GM12878 (cell line): ENCODE results near the gene UBE2O. TPM values are rescaled to one million over a fixed set of nuclear protein-coding genes. Genes with fewer than 3 reads are reported as not detected.

Experiments
- ATAC-seq: fragments of 200-7000 bp; cut with Tn5 transposase; 3 replicates; pipeline ENCODE4 v1.9.1; 2020; ENCODE audit warnings: mild to moderate bottlenecking, moderate library complexity
- BruUV-seq: library from RNA; stranded (reverse); fragments of 400-500 nt; replicated peaks from 2 replicates; lab custom pipeline; 2021; lab: Mats Ljungman, UMichigan
- CTCF ChIA-PET: fragments of 300-600 bp; sonication (Branson Sonifier 250); formaldehyde crosslinking; extraction: SDS; loops from one replicate; lab custom pipeline; 2021; ENCODE audit warnings: inconsistent platforms; lab: Yijun Ruan, JAX
- POLR2A ChIA-PET: fragments of 350-600 bp; formaldehyde crosslinking; extraction: SDS; loops from one replicate; lab custom pipeline; 2021; ENCODE audit warnings: inconsistent platforms; lab: Charles Lee
- RAD21 ChIA-PET: fragments of 300-600 bp; sonication (Branson Sonifier 250); formaldehyde crosslinking; loops from one replicate; lab custom pipeline; 2023; ENCODE audit warnings: antibody characterized with exemption; ENCODE audit not compliant: unreplicated experiment; lab: Charles Lee
- SMC1A ChIA-PET: fragments of 300-600 bp; sonication (Branson Sonifier 250); formaldehyde crosslinking; loops from one replicate; lab custom pipeline; 2023; ENCODE audit not compliant: unreplicated experiment, uncharacterized antibody; lab: Charles Lee
- DNase-seq: peaks from one replicate; pipeline ENCODE4 v3.0.0-alpha.2; 2011; ENCODE audit warnings: low read depth, low spot score
- FAIRE-seq: peaks from 3 replicates; lab custom pipeline; 2011; peaks lifted over from hg19 to GRCh38; lab: Jason Lieb, UNC
- H2AFZ ChIP-seq: 2 replicates; pipeline ENCODE4 v1.6.0; 2011; ENCODE audit warnings: low read depth, low read length, control low read depth; ENCODE audit not compliant: control insufficient read depth
- H3K27ac ChIP-seq: 2 replicates; pipeline ENCODE4 v1.5.1; 2011; ENCODE audit warnings: control low read depth; ENCODE audit not compliant: control insufficient read depth, insufficient read depth
- H3K27me3 ChIP-seq, 2 experiments: replicated peaks in 1 of 2; 2 replicates each; pipeline versions ENCODE4 v1.6.0 to v1.6.1; 2011; ENCODE audit warnings: low read length in 1 of 2; ENCODE audit not compliant: control insufficient read depth in 2 of 2, insufficient read depth in 2 of 2
- H3K36me3 ChIP-seq, 2 experiments: 2 replicates each; pipeline ENCODE4 v1.5.1; 2011; ENCODE audit warnings: low read length in 1 of 2; ENCODE audit not compliant: control insufficient read depth in 2 of 2, insufficient read depth in 2 of 2
- H3K4me1 ChIP-seq: 2 replicates; pipeline ENCODE4 v1.6.1; 2011; ENCODE audit warnings: mild to moderate bottlenecking, low read length, moderate library complexity, mixed read lengths; ENCODE audit not compliant: control insufficient read depth, insufficient read depth
- H3K4me2 ChIP-seq: 2 replicates; pipeline ENCODE4 v1.6.0; 2011; ENCODE audit warnings: control low read depth; ENCODE audit not compliant: control insufficient read depth, insufficient read depth
- H3K4me3 ChIP-seq: fragments of 200-600 bp; sonication (generic); 2 replicates; pipeline ENCODE4 v1.5.1; 2016
- H3K79me2 ChIP-seq: 2 replicates; pipeline ENCODE4 v1.6.0; 2011; ENCODE audit warnings: low read length; ENCODE audit not compliant: control insufficient read depth, insufficient read depth
- H3K9ac ChIP-seq: 2 replicates; pipeline ENCODE4 v1.8.0; 2011; ENCODE audit warnings: low read length, control low read depth, mixed read lengths; ENCODE audit not compliant: control insufficient read depth, insufficient read depth
- H3K9me3 ChIP-seq: replicated peaks from 3 replicates; pipeline ENCODE4 v1.5.1; 2011; ENCODE audit warnings: mild to moderate bottlenecking, low read length; ENCODE audit not compliant: control insufficient read depth, insufficient read depth
- H4K20me1 ChIP-seq: 2 replicates; pipeline ENCODE4 v1.6.0; 2011; ENCODE audit not compliant: control insufficient read depth, insufficient read depth
- ATF7 ChIP-seq: fragments of 450-650 bp; IDR thresholded peaks from 2 replicates; pipeline ENCODE4 v1.6.1; 2016; ENCODE audit warnings: low read depth, mild to moderate bottlenecking
- HDAC6 ChIP-seq: fragments of 200-600 bp; sonication (generic); IDR thresholded peaks from one replicate; pipeline ENCODE4 v1.8.0; 2017; ENCODE audit warnings: antibody characterized with exemption; ENCODE audit not compliant: unreplicated experiment
- KAT2A ChIP-seq: conservative IDR thresholded peaks from 2 replicates; pipeline ENCODE4 v1.6.1; 2011; ENCODE audit warnings: low read depth, low read length; ENCODE audit not compliant: control insufficient read depth
- KDM1A ChIP-seq: fragments of 200-600 bp; sonication (generic); IDR thresholded peaks from 2 replicates; pipeline ENCODE4 v1.6.1; 2016; ENCODE audit warnings: borderline replicate concordance
- NR2C2 ChIP-seq: IDR thresholded peaks from 2 replicates; pipeline ENCODE4 v1.6.1; 2011; ENCODE audit warnings: borderline replicate concordance, low read depth; ENCODE audit not compliant: control insufficient read depth, insufficient read length
- SUPT20H ChIP-seq: IDR thresholded peaks from 2 replicates; pipeline ENCODE4 v1.6.1; 2011; ENCODE audit warnings: low read depth, mild to moderate bottlenecking, low read length, moderate library complexity, borderline replicate concordance; ENCODE audit not compliant: control insufficient read depth
- ZNF207 ChIP-seq: fragments of 450-650 bp; IDR thresholded peaks from 2 replicates; pipeline ENCODE4 v1.6.1; 2014; ENCODE audit warnings: antibody characterized with exemption, mild to moderate bottlenecking, borderline replicate concordance
- ZSCAN29 ChIP-seq: fragments of 450-650 bp; IDR thresholded peaks from 2 replicates; pipeline ENCODE4 v1.6.1; 2017; ENCODE audit warnings: mild to moderate bottlenecking, moderate library complexity
- ZZZ3 ChIP-seq: IDR thresholded peaks from 2 replicates; pipeline ENCODE4 v1.6.1; 2011; ENCODE audit warnings: low read depth; ENCODE audit not compliant: control insufficient read depth, insufficient read length
- WGBS: methylation state at CpG from one replicate; pipeline ENCODE4 v1.1.6; 2016; ENCODE audit warnings: low lambda C conversion rate; ENCODE audit not compliant: insufficient replicate concordance, insufficient coverage; ENCODE audit errors: missing lambda C conversion rate; 5-methylcytosine and 5-hydroxymethylcytosine counted together
- in situ Hi-C: fragments of 300-500 bp; cut with MboI; formaldehyde crosslinking; loops from 9 replicates; pipeline ENCODE4 v1.14.3; 2018; ENCODE audit warnings: mixed read lengths
- intact Hi-C: fragments of 100-400 bp; cut with micrococcal nuclease; formaldehyde crosslinking; loops from one replicate; pipeline ENCODE4 v1.14.2; 2022; ENCODE audit not compliant: unreplicated experiment
- polyA plus RNA-seq, 11 experiments: library from polyadenylated mRNA; depleted of rRNA in 4 of 11; unstranded in 6 of 11; stranded (reverse) in 5 of 11; fragments of >200 nt; fragmentation: Nextera tagmentation in 4 of 11; fragmentation: Illumina TruSeq in 1 of 11; extraction: Ambion mirVana in 4 of 11; extraction: Trizol in 1 of 11; gene quantifications; 1 replicate in 1 of 11; 2 replicates in 10 of 11; pipeline versions ENCODE4 v1.2.1 to v1.2.3, GENCODE V29; 2011 to 2016; ENCODE audit warnings: inconsistent platforms in 2 of 11, missing spikeins in 2 of 11, low read depth in 1 of 11
- total RNA-seq, 4 experiments: library from RNA; depleted of rRNA in 3 of 4; stranded (reverse); fragments of >200 nt in 3 of 4; fragmentation: Illumina TruSeq in 1 of 4; extraction: Trizol in 1 of 4; gene quantifications; 2 replicates each; pipeline versions ENCODE4 v1.2.1 to v1.2.3, GENCODE V29; 2013 to 2021
- TF ChIP-seq, protein P1 (sequence below): fragments of 450-650 bp; IDR thresholded peaks from 2 replicates; pipeline ENCODE4 v1.6.1; 2018; ENCODE audit warnings: borderline replicate concordance, mild to moderate bottlenecking; ENCODE audit not compliant: partially characterized antibody
- TF ChIP-seq, protein P2 (sequence below): fragments of 450-650 bp; IDR thresholded peaks from 2 replicates; pipeline ENCODE4 v1.6.1; 2017; ENCODE audit warnings: mild to moderate bottlenecking, moderate library complexity
- TF ChIP-seq, protein P3 (sequence below): IDR thresholded peaks from 2 replicates; pipeline ENCODE4 v1.6.1; 2012; ENCODE audit warnings: low read depth, low read length, improper control_type of control experiment
- TF ChIP-seq, protein P4 (sequence below): fragments of 450-650 bp; IDR thresholded peaks from 2 replicates; pipeline ENCODE4 v1.6.1; 2017; ENCODE audit warnings: mild to moderate bottlenecking, low read depth, inconsistent platforms; ENCODE audit not compliant: poor library complexity, severe bottlenecking

UBE2O gene
- total and polyA plus RNA-seq, 10 of the 15 experiments (the other 5 are each of a cell fraction or from before 2014, with no cell fraction given) = 2.1 to 39.0 (median 14.1) TPM

DNA sequence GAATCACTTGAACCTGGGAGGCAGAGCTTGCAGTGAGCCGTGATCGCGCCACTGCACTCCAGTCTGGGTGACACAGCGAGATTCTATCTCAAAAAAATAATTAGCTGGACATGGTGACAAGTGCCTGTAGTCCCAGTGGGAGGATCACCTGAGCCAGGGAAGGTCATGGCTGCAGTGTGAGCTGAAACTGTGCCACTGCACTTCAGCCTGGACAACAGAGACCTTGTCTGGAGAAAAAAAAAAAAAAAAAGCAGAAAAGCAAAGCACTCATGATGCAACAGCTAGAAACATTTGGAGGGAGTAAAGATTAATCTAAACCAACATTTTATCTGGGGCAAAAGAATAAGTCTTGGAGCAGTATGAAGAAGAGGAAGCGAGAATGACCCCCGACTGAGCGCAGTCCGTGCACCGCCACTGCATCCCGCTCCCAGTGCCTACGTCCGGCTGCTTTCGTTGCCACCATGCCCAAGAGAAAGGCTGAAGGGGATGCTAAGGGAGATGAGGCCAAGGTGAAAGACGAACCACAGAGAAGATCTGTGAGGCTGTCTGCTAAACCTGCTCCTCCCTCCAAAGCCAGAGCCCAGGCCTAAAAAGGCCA lies 107.5 kb downstream of the UBE2O start:
- H3K4me2 ChIP-seq = no peak overlapping the region
- H3K9me3 ChIP-seq = no peaks in the 10 kb centered on the region
- no peaks in the 10 kb centered on the region for H3K79me2 ChIP-seq
- no peak overlapping the region for H2AFZ ChIP-seq
- FAIRE-seq (no peak), ATAC-seq (no peak), DNase-seq (no peak)
- H3K4me3 ChIP-seq = no peak overlapping the region
- TF ChIP-seq ZNF207 = no peak
- no peak for TF ChIP-seq KAT2A
- TF ChIP-seq, protein P1, sequence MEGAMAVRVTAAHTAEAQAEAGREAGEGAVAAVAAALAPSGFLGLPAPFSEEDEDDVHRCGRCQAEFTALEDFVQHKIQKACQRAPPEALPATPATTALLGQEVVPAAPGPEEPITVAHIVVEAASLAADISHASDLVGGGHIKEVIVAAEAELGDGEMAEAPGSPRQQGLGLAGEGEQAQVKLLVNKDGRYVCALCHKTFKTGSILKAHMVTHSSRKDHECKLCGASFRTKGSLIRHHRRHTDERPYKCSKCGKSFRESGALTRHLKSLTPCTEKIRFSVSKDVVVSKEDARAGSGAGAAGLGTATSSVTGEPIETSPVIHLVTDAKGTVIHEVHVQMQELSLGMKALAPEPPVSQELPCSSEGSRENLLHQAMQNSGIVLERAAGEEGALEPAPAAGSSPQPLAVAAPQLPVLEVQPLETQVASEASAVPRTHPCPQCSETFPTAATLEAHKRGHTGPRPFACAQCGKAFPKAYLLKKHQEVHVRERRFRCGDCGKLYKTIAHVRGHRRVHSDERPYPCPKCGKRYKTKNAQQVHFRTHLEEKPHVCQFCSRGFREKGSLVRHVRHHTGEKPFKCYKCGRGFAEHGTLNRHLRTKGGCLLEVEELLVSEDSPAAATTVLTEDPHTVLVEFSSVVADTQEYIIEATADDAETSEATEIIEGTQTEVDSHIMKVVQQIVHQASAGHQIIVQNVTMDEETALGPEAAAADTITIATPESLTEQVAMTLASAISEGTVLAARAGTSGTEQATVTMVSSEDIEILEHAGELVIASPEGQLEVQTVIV = no peak
- TF ChIP-seq SUPT20H = no peak
- no peak for TF ChIP-seq ATF7
- TF ChIP-seq, protein P2, sequence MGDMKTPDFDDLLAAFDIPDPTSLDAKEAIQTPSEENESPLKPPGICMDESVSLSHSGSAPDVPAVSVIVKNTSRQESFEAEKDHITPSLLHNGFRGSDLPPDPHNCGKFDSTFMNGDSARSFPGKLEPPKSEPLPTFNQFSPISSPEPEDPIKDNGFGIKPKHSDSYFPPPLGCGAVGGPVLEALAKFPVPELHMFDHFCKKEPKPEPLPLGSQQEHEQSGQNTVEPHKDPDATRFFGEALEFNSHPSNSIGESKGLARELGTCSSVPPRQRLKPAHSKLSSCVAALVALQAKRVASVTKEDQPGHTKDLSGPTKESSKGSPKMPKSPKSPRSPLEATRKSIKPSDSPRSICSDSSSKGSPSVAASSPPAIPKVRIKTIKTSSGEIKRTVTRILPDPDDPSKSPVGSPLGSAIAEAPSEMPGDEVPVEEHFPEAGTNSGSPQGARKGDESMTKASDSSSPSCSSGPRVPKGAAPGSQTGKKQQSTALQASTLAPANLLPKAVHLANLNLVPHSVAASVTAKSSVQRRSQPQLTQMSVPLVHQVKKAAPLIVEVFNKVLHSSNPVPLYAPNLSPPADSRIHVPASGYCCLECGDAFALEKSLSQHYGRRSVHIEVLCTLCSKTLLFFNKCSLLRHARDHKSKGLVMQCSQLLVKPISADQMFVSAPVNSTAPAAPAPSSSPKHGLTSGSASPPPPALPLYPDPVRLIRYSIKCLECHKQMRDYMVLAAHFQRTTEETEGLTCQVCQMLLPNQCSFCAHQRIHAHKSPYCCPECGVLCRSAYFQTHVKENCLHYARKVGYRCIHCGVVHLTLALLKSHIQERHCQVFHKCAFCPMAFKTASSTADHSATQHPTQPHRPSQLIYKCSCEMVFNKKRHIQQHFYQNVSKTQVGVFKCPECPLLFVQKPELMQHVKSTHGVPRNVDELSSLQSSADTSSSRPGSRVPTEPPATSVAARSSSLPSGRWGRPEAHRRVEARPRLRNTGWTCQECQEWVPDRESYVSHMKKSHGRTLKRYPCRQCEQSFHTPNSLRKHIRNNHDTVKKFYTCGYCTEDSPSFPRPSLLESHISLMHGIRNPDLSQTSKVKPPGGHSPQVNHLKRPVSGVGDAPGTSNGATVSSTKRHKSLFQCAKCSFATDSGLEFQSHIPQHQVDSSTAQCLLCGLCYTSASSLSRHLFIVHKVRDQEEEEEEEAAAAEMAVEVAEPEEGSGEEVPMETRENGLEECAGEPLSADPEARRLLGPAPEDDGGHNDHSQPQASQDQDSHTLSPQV = no peak
- no peak for TF ChIP-seq HDAC6
- TF ChIP-seq, protein P3, sequence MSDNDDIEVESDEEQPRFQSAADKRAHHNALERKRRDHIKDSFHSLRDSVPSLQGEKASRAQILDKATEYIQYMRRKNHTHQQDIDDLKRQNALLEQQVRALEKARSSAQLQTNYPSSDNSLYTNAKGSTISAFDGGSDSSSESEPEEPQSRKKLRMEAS = no peak
- no peak for TF ChIP-seq ZSCAN29
- TF ChIP-seq, protein P4, sequence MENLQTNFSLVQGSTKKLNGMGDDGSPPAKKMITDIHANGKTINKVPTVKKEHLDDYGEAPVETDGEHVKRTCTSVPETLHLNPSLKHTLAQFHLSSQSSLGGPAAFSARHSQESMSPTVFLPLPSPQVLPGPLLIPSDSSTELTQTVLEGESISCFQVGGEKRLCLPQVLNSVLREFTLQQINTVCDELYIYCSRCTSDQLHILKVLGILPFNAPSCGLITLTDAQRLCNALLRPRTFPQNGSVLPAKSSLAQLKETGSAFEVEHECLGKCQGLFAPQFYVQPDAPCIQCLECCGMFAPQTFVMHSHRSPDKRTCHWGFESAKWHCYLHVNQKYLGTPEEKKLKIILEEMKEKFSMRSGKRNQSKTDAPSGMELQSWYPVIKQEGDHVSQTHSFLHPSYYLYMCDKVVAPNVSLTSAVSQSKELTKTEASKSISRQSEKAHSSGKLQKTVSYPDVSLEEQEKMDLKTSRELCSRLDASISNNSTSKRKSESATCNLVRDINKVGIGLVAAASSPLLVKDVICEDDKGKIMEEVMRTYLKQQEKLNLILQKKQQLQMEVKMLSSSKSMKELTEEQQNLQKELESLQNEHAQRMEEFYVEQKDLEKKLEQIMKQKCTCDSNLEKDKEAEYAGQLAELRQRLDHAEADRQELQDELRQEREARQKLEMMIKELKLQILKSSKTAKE = no peak
- no peak for TF ChIP-seq ZZZ3
- no peak for TF ChIP-seq KDM1A
- no peak for TF ChIP-seq NR2C2
- H3K27me3 ChIP-seq = no peaks in the 10 kb centered on the region
- SMC1A ChIA-PET = no interaction called here
- no peaks in the 10 kb centered on the region for H3K4me1 ChIP-seq
- H3K27ac ChIP-seq = no peak overlapping the region
- H4K20me1 ChIP-seq = no peaks in the 10 kb centered on the region
- POLR2A ChIA-PET = interaction anchor here (0.6 to 1.0 kb wide), 3 partner anchors 12 to 663 kb away, joined by 3 to 4 read pairs (median 3); no protein-coding TSS in a partner anchor
- intact Hi-C loops (no loop called here), in situ Hi-C loops (no loop called here)
- BruUV-seq = no TSS peak
- RAD21 ChIA-PET = no interaction called here
- no peak overlapping the region for H3K9ac ChIP-seq
- over 99% methylated on average over 14 of the region's 14 CpGs for WGBS
- peaks cover 2 to 9% of the 10 kb centered on the region in 2 experiments; a peak in 3 of 4 replicates for H3K36me3 ChIP-seq
- CTCF ChIA-PET = no interaction called here
